ENCODE measurements around the gene CARS1.

GRCh38 chr11:3008746-3009336 is 48.4 kb downstream of the CARS1 start:
- no peak for TF ChIP-seq POLR2A (IDR thresholded peaks at IDR 0.05)
- TF ChIP-seq CTCF (IDR thresholded peaks at IDR 0.05 in 4 of 5, conservative IDR thresholded peaks at IDR 0.05 in 1 of 5): no peak

Measured in gastrocnemius medialis (tissue), 4 donors.